ENCODE data around the gene AGPAT1.

AGPAT1 gene

DNA sequence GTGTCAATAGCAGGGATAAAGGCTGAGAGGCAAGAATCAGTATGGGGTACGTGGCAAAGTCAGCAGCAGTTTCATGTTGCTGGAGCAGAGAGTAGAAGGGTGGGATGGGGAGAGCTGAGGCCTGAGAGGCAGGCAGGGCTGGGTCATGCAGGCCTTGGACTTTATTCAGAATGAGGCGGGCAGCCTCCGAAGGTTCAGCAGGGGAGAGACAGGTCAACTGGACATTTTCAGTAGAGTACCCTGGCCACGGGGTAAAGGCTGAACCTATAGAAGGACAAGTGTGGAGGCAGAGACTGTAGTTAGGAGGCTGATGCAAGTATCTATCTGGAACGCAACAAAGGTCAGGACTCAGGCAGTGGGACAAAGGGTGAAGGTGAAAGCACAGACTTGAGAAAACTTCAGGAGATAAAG is 34.3 kb upstream of the AGPAT1 start:
- Mint-ChIP-seq H3K36me3 (no peaks in the 10 kb centered on the region), H3K27me3 (peaks cover 37% of the 10 kb centered on the region), H3K27ac (no peak overlapping the region), H3K4me1 (no peaks in the 10 kb centered on the region), H3K4me3 (no peak overlapping the region), H3K9me3 (no peaks in the 10 kb centered on the region)
- no peak for DNase-seq
- CTCF ChIA-PET, result no interaction called here

DNA sequence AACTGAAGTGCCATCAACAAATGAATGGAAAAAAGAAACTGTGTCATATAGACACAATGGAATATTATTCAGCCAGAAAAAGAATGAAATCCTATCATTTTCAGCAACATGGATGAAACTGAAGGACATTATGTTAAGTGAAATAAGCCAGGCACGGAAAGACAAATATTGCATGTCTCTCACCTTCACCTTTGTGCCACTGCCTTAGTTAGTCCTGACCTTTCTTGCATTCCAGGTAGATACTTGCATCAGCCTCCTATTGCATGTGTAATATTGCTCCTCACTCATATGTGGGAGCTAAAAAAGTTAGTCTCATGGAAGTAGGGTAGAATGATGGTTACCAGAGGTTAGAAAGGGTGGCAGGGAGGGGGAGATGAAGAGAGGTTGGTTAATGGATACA is 33.1 kb upstream of the AGPAT1 start:
- H3K27ac Mint-ChIP-seq, result no peak overlapping the region

DNA sequence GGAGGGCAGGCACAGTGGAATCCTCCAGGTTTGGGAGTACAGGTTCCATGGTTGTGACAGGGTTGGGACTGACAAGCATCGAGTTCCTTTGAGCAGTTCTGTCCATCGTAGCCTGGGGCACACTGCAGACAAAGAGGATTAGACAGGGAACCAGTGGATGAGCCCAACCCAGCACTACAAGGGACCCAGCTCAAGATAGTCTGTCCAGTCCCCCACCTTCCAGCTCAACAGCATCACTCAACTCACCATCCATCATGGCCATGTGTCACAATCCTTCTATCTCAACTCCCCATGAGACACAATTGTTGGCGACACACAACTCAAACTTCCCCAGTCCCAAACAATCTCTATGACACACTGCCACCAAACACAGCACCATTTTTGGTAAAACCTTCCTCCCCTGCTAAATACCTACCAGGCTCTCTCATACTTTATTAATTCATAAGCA is 28.4 kb upstream of the AGPAT1 start:
- Mint-ChIP-seq H3K9me3 (no peaks in the 10 kb centered on the region), H3K27me3 (peaks cover 46% of the 10 kb centered on the region), H3K36me3 (no peaks in the 10 kb centered on the region), H3K4me1 (no peaks in the 10 kb centered on the region), H3K27ac (no peak overlapping the region), H3K4me3 (no peak overlapping the region)
- CTCF ChIA-PET, result no interaction called here
- no peak for DNase-seq

More for the DNA sequence above, 33.1 kb upstream of the AGPAT1 start:
- CTCF ChIA-PET, result no interaction called here
- no peak for DNase-seq
- Mint-ChIP-seq H3K36me3 (no peaks in the 10 kb centered on the region), H3K4me1 (no peaks in the 10 kb centered on the region), H3K4me3 (no peak overlapping the region), H3K9me3 (no peaks in the 10 kb centered on the region), H3K27me3 (peaks cover 43% of the 10 kb centered on the region)

DNA sequence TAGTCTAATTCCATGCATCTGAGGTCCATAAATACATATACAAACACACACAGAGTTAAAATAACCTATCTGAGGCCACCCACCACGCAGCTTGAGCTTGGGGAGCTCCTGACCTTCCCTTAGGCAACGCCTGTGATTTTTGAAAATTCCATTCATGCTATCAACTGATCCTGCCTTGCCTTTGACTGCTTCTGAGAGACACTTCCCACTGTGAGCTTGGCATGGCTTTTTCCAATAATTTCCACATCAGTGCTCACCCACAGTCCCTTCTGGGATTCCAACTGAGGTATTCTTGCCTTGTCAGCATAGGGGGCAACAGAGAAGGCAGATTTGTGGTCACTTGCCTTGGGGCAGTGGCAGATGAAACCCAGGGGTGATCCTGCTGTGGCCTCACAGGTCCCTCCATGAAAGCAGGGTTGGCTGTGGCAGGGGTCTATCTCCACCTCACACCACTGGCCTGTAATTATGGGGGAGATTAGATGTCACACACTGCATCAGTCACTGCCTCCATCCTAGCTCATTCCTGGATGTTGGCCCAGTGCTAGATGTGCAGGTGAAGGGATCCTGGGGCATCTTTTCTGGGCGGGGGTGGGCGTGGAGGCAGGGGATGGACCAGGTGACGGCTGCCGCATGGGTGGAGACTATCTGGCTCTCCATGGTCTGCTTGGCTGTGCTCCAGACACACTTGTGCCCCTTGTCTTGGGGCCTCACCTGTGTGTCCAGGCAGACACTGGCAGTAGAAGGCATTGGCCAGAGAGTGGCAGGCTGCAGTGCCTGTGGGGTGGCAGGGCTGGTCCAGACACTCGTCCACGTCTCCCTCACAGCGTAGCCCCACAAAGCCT is 27.8 kb upstream of the AGPAT1 start:
- CTCF ChIA-PET, result no interaction called here
- no peak for DNase-seq
- Mint-ChIP-seq H3K4me3 (no peak overlapping the region), H3K27ac (no peak overlapping the region), H3K9me3 (no peaks in the 10 kb centered on the region), H3K27me3 (peaks cover 49% of the 10 kb centered on the region), H3K36me3 (no peaks in the 10 kb centered on the region), H3K4me1 (no peaks in the 10 kb centered on the region)

DNA sequence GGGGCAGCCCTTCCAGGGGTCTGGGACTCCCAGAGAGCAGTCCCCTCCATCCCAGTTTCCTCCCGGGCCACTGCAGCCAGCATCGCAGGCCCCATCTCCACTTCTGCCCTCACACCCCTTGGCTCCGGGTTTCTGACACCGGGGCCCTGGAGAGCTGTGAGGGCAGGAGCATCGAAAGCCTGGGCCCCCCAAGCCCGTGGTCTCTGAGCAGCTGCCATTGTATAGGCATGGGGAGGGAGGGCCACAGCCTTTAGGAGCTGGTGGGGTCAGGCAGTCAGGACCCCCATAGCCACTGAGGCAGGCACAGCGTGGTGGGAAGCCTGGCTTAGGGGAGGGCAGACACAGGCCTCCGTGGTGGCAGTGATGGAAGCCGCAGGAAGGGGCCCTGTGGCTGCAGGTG is 26.3 kb upstream of the AGPAT1 start:
- Mint-ChIP-seq H3K27ac (no peak overlapping the region), H3K4me3 (no peak overlapping the region)
- CTCF ChIA-PET, result no interaction called here

DNA sequence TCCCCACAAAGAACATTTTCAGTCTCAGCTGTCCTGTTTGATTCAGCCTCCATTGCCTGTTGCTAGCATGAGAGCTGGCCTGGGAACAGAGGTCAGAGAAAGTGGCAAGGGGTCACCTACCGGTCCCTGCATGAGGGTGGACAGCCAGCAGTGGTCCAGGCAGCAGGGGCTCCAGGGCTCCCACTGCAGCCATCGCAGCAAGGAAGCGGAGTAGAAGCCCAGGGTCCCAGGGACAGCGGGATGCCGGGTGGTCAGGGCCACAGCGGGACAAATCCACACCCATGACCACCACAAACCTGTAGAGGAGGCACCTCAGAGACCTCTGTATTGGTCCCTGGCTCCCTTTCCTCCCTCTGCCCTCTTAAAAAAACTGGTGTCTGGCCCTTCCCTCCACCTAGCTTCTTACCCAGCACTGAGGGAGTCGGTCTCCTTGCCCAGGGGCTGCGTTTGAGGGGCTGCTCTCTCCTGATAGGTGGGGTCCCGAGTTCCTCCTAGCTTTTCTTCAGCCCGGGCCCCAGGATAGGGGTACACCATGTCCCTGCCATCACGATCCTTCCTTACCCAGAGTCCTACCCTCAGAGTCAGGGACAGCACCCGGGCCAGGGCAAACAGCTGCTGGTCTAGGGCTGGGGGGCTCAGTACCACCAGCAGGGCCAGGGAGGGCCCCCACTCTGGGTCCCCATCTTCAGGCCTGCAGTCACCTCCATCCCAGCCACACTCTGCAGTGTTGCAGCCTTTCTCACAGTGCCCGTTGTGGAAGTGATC is 25.0 kb upstream of the AGPAT1 start:
- Mint-ChIP-seq H3K36me3 (no peaks in the 10 kb centered on the region), H3K4me3 (no peak overlapping the region), H3K27ac (no peak overlapping the region), H3K4me1 (peaks cover 7% of the 10 kb centered on the region), H3K9me3 (no peaks in the 10 kb centered on the region), H3K27me3 (peaks cover 39% of the 10 kb centered on the region)
- CTCF ChIA-PET, result no interaction called here
- peak; percentile 14 for DNase-seq

More for the DNA sequence above, 26.3 kb upstream of the AGPAT1 start:
- DNase-seq, result peak; percentile 14
- Mint-ChIP-seq H3K27me3 (peaks cover 46% of the 10 kb centered on the region), H3K4me1 (no peaks in the 10 kb centered on the region), H3K9me3 (no peaks in the 10 kb centered on the region), H3K36me3 (no peaks in the 10 kb centered on the region)

DNA sequence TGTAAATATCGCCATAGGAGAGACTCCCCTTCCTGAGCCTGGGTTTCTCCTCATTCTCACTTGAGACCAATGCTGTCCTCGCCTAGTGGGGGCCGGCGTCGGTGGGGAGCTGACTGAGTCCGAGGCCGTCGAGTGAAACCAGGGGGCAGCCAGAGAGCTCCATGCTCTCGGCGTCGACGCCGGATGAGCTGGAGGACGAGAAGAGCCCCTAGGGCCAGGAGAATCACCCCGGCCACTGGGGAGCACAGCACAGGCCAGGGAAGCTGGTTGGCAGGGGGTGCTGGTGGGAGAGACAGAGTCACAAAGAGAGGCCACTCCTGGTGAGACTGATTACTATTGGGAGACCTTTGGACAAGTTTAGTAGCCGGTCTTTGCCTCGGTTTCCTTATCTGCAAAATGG is 23.0 kb upstream of the AGPAT1 start:
- Mint-ChIP-seq H3K36me3 (no peaks in the 10 kb centered on the region), H3K27me3 (peaks cover 25% of the 10 kb centered on the region), H3K4me3 (no peak overlapping the region), H3K9me3 (no peaks in the 10 kb centered on the region), H3K27ac (no peak overlapping the region), H3K4me1 (peaks cover 25% of the 10 kb centered on the region)
- DNase-seq, result no peak
- CTCF ChIA-PET, result no interaction called here

DNA sequence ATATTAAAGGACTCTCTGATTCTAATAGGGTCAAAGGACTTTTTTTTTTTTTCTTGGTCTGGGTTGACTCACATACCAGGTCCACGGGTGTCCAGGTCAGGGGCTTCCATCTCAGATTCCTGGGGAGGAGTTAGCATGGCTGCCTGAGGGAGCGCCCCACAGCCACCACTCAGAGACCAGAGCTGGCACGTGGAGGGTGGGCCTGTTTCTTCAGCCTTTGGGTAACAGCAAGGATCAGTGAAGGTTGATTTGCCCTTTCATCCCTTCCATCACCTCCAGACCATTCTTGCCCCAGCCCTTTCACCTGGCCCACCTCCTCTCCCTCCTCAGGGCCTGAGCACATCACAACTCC is 22.4 kb upstream of the AGPAT1 start:
- H3K9me3 Mint-ChIP-seq, result no peaks in the 10 kb centered on the region
- DNase-seq, result no peak
- peaks cover 3% of the 10 kb centered on the region for H3K36me3 Mint-ChIP-seq
- CTCF ChIA-PET, result interaction anchor here (1.6 kb wide), 1 partner anchor 79 kb away, joined by 6 read pairs; no protein-coding TSS in a partner anchor
- no peak overlapping the region for H3K27ac Mint-ChIP-seq
- peaks cover 20% of the 10 kb centered on the region for H3K27me3 Mint-ChIP-seq
- H3K4me3 Mint-ChIP-seq, result no peak overlapping the region
- peaks cover 30% of the 10 kb centered on the region for H3K4me1 Mint-ChIP-seq

DNA sequence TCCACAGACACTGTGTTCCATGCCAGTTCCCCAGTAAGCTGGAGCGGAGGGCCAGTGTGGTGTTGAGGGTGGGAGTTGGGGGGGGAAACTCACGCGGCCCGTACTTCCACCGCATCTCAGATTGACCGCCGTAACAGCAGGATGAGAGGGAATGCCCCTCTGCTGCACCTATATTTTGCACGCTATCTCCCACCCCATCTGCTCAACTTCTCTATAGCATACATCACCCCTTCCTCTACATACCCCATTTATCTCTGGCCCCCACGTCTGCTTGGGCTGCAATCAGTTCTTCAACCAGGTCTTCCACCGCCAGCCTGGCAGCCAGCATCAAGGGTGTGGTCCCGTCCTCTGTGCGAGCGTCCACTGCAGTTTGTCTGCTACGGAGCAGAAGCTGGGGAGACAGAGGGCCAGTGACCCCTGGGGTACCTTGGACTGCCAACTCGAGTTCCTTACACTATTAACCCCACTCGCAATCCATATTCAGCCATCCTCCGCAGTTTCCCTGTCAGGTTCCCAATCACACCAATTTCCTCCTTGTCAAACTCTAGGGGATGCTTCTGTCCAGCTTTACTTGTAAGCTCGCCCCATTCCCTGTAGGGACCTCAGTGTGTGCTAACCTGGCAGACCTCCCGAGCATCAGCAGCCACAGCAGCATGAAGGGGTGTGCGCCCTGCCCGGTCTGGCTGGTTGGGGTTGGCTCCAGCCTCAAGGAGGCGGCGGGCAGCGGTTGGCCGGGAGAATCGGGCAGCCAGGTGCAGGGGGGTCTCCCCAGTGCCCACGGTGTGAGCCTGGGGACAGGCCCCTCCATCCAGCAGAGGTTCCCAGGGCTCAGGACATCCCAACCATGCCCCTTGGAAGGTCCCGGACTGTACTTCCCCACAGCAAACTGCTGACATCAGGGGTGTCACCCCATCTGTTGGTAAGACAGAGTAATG is 21.1 kb upstream of the AGPAT1 start:
- DNase-seq, result no peak
- CTCF ChIA-PET, result interaction anchor here (1.6 kb wide), 1 partner anchor 78 kb away, joined by 6 read pairs; no protein-coding TSS in a partner anchor
- peaks cover 10% of the 10 kb centered on the region for H3K36me3 Mint-ChIP-seq
- H3K9me3 Mint-ChIP-seq, result no peaks in the 10 kb centered on the region
- H3K27me3 Mint-ChIP-seq, result peaks cover 14% of the 10 kb centered on the region
- H3K27ac Mint-ChIP-seq, result peak overlapping the region; percentile 99
- H3K4me1 Mint-ChIP-seq, result peaks cover 34% of the 10 kb centered on the region
- peak overlapping the region; percentile 94 for H3K4me3 Mint-ChIP-seq

DNA sequence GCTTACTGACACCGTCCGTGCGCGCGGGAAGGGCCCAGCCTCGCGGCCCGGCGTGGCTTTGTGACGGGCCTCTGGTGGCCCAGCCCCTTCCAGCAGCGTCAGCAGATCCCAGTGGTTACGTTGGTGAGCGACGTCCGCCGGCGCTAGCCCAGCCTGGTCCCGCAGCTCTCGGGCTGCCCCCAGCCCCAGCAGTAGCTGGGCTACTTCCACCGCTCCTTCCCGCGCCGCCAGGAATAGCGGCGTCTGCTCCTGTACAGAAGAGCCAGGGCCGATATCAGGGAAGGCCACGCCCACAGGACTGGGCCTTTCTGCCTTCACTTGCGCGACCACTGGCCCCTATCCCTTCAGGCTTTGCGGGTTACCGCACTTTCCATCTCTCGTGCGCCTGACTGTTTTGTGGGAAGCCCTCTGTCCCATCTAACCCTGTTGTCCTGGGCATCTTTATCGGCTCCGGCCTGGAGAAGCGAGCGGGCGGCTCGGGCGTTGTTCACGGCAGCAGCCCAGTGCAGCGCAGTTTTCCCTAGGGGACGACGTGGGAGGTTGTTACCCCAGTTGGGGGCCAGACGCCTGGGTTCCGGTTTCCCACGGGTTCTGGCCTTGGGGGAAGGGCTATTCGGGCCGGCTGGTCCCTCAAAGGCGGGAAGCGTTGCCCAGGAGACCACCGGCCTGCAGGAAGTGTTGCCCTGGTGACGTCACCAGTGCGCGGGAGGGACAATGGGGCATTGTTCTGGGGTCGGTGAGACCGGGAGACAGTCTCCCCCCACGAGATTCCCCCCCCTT is 20.2 kb upstream of the AGPAT1 start:
- CTCF ChIA-PET, result interaction anchor here (0.5 to 1.6 kb wide), 14 partner anchors 17 to 400 kb away, joined by 3 to 9 read pairs (median 3); partner anchors contain the start of genes RNF5 and VARS1
- H3K9me3 Mint-ChIP-seq, result no peaks in the 10 kb centered on the region
- H3K4me3 Mint-ChIP-seq, result peak overlapping the region; percentile 94
- DNase-seq, result peak; percentile 81
- H3K4me1 Mint-ChIP-seq, result peaks cover 34% of the 10 kb centered on the region
- peaks cover 11% of the 10 kb centered on the region for H3K27me3 Mint-ChIP-seq
- peaks cover 19% of the 10 kb centered on the region for H3K36me3 Mint-ChIP-seq
- peak overlapping the region; percentile 99 for H3K27ac Mint-ChIP-seq

DNA sequence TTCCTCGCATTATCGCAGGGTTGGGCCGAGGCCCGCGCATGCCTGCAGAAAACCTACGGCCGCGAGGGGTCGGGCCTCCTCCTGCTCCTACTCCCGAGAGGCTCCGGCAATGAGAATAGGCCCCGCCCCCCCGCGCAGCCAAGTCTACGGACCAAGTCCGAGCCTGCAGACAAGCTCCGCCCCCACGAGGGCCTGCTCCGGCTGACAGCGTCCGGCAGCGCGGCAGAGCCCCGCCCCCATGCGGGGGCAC is 19.7 kb upstream of the AGPAT1 start:
- Mint-ChIP-seq H3K27me3 (peaks cover 8% of the 10 kb centered on the region), H3K9me3 (no peaks in the 10 kb centered on the region), H3K36me3 (peaks cover 22% of the 10 kb centered on the region), H3K4me1 (peaks cover 34% of the 10 kb centered on the region), H3K4me3 (peak overlapping the region; percentile 94), H3K27ac (peak overlapping the region; percentile 99)
- peak; percentile 100 for DNase-seq
- CTCF ChIA-PET, result interaction anchor here (0.5 to 1.6 kb wide), 15 partner anchors 17 to 400 kb away, joined by 3 to 9 read pairs (median 3); partner anchors contain the start of genes RNF5 and VARS1

DNA sequence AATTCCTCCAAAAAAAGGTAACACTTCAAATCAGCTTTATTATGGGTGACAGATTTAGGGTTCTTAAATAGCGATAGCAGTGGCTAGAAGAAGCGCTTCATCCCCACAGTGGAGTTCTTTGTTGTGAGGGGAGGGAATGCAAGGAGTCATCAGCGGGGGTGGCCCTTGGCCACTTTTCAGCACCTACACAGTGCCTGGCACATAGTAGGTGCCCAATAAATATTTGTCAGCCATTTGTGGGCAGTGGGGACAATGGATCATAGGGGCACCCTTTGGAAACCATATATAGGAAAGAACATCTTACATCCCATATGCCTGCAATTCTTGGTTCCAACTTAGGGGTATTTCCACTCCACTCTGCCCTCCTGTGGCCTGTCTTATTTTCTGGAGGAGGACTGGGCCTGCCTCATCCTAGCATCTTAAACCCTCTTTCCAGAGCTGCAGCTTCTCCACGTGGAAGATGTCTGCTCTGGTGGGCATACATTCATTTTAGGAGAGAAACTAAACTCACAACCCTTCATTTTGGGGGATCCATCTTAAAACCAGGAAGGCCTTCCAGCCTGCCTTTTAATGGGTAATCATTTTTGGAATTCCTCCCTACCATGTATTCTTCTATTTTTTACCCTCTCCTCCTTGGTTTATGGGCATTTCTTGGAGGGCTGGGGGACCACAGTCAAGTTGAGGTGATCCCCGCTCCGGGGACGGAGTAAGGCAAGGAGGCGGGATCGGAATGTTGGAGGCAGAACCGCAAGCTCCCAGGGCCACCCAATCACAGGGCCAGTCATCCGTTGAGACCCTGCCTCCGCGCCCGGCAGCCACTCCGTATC is 19.2 kb upstream of the AGPAT1 start:
- Mint-ChIP-seq H3K4me3 (peak overlapping the region; percentile 94), H3K27me3 (peaks cover 8% of the 10 kb centered on the region), H3K36me3 (peaks cover 27% of the 10 kb centered on the region), H3K4me1 (peaks cover 34% of the 10 kb centered on the region), H3K9me3 (no peaks in the 10 kb centered on the region), H3K27ac (peak overlapping the region; percentile 99)
- DNase-seq, result peak; percentile 61
- CTCF ChIA-PET, result interaction anchor here (0.6 to 1.6 kb wide), 15 partner anchors 16 to 399 kb away, joined by 3 to 9 read pairs (median 3); partner anchors contain the start of genes RNF5 and VARS1

Data from activated naive CD4-positive, alpha-beta T cell treated with anti-CD3 and anti-CD28 coated beads, Interleukin-2, amount 10 ng/mL, durations not matched to agents 7 days and 5 days (primary cell).